OCI-LY7 (cell line): ENCODE data around the gene DDX25. TPM values are rescaled to one million over a fixed set of nuclear protein-coding genes. Genes with fewer than 3 reads are reported as not detected.

Experiments
- BruUV-seq: library from RNA; stranded (reverse); fragments of 400-500 nt; replicated peaks from 2 replicates; lab custom pipeline; 2021; lab: Mats Ljungman, UMichigan
- CTCF ChIA-PET: fragments of 300-600 bp; sonication (Branson Sonifier 250); formaldehyde crosslinking; loops from one replicate; lab custom pipeline; 2022; ENCODE audit warnings: antibody characterized with exemption; ENCODE audit not compliant: unreplicated experiment; lab: Charles Lee
- POLR2A ChIA-PET: fragments of 300-600 bp; sonication (Branson Sonifier 250); formaldehyde crosslinking; loops from one replicate; lab custom pipeline; 2022; ENCODE audit warnings: antibody characterized with exemption; lab: Charles Lee
- DNase-seq: peaks from one replicate; pipeline ENCODE4 v3.0.0-alpha.2; 2015; ENCODE audit warnings: low spot score
- H2AFZ ChIP-seq: fragments of 200-600 bp; sonication (generic), shearing (Covaris generic); 2 replicates; pipeline ENCODE4 v1.6.1; 2014; ENCODE audit warnings: mild to moderate bottlenecking, antibody characterized with exemption, low read length, moderate library complexity
- H3K27ac ChIP-seq: fragments of 200-600 bp; sonication (generic); 2 replicates; pipeline ENCODE4 v1.5.1; 2014; ENCODE audit warnings: mixed run types, low read depth, mild to moderate bottlenecking, moderate library complexity, low read length, inconsistent platforms; ENCODE audit not compliant: poor library complexity, severe bottlenecking
- H3K36me3 ChIP-seq: fragments of 200-600 bp; sonication (generic); 2 replicates; pipeline ENCODE4 v1.6.1; 2014; ENCODE audit warnings: mild to moderate bottlenecking, antibody characterized with exemption, low read length, moderate library complexity, mixed read lengths; ENCODE audit not compliant: insufficient read depth
- H3K4me1 ChIP-seq: fragments of 200-600 bp; sonication (generic); 2 replicates; pipeline ENCODE4 v1.5.1; 2014; ENCODE audit warnings: mild to moderate bottlenecking, low read length; ENCODE audit not compliant: insufficient read depth, poor library complexity, severe bottlenecking
- H3K4me2 ChIP-seq: fragments of 200-600 bp; sonication (generic); 2 replicates; pipeline ENCODE4 v1.6.1; 2014; ENCODE audit warnings: mild to moderate bottlenecking, low read length
- H3K4me3 ChIP-seq: fragments of 200-600 bp; sonication (generic); 2 replicates; pipeline ENCODE4 v1.5.1; 2014; ENCODE audit warnings: mild to moderate bottlenecking, low read depth, low read length; ENCODE audit not compliant: poor library complexity, severe bottlenecking
- H3K79me2 ChIP-seq: fragments of 200-600 bp; sonication (generic); 2 replicates; pipeline ENCODE4 v1.6.1; 2016; ENCODE audit warnings: low read depth, mild to moderate bottlenecking, low read length, moderate library complexity, mixed read lengths; ENCODE audit not compliant: insufficient read depth
- H3K9me2 ChIP-seq: fragments of 200-600 bp; sonication (generic); 2 replicates; pipeline ENCODE4 v1.6.1; 2016; ENCODE audit warnings: mild to moderate bottlenecking, low read length, mixed read lengths; ENCODE audit not compliant: insufficient read depth
- H3K9me3 ChIP-seq: fragments of 200-600 bp; sonication (generic); 2 replicates; pipeline ENCODE4 v1.6.1; 2014; ENCODE audit warnings: mild to moderate bottlenecking, mixed run types, low read length, mixed read lengths
- H4K20me1 ChIP-seq: fragments of 200-600 bp; sonication (generic); 2 replicates; pipeline ENCODE4 v1.6.1; 2014; ENCODE audit warnings: mild to moderate bottlenecking, antibody characterized with exemption, low read length, moderate library complexity, mixed read lengths; ENCODE audit not compliant: insufficient read depth
- CTCF ChIP-seq: fragments of 200-600 bp; sonication (generic); conservative IDR thresholded peaks from 2 replicates; pipeline ENCODE4 v1.5.1; 2014; ENCODE audit warnings: mild to moderate bottlenecking, antibody characterized with exemption, low read length, moderate library complexity, mixed read lengths
- EZH2phosphoT487 ChIP-seq: fragments of 200-600 bp; sonication (generic); IDR thresholded peaks from 2 replicates; pipeline ENCODE4 v1.6.1; 2018; ENCODE audit warnings: low read depth, borderline replicate concordance, mild to moderate bottlenecking, mixed run types, antibody characterized with exemption, low read length, moderate library complexity, mixed read lengths
- intact Hi-C: fragments of 100-400 bp; cut with micrococcal nuclease; formaldehyde crosslinking; loops from one replicate; pipeline ENCODE4 v1.10.0; 2022; ENCODE audit not compliant: unreplicated experiment
- total RNA-seq, 2 experiments: library from RNA; depleted of rRNA in 1 of 2; stranded (reverse); fragments of >200 nt in 1 of 2; shearing (Covaris generic) in 1 of 2; gene quantifications; 2 replicates each; pipeline ENCODE4 v1.2.3, GENCODE V29; 2014 to 2022

Gene DDX25
- total RNA-seq, 2 experiments from 2014 or later, result 0.13 TPM; not detected in 1

GRCh38 chr11:125902277-125902926 lies 1.9 kb upstream of the DDX25 start:
- no peaks in the 10 kb centered on the region for H3K9me3 ChIP-seq
- peak overlapping the region; percentile 86 for H3K4me3 ChIP-seq
- no peaks in the 10 kb centered on the region for H3K9me2 ChIP-seq
- H4K20me1 ChIP-seq, result peaks cover 7% of the 10 kb centered on the region; the same call in 1 of the 2 replicates
- H2AFZ ChIP-seq, result peak overlapping the region; percentile 90
- peak overlapping the region; percentile 17 for H3K27ac ChIP-seq
- peaks cover 33% of the 10 kb centered on the region; the same call in 1 of the 2 replicates for H3K79me2 ChIP-seq
- H3K4me1 ChIP-seq, result peaks cover 8% of the 10 kb centered on the region
- ChIA-PET CTCF (interaction anchor here (1.2 kb wide), 1 partner anchor 15 kb away, joined by 8 read pairs; the partner anchor contains the start of gene HYLS1), POLR2A (interaction anchor here (0.9 to 1.6 kb wide), 8 partner anchors 11 to 312 kb away, joined by 3 to 8 read pairs (median 5); partner anchors contain the start of genes FAM118B, HYLS1 and RPUSD4)
- no peak for DNase-seq
- no peak for TF ChIP-seq EZH2phosphoT487
- peaks cover 43% of the 10 kb centered on the region for H3K36me3 ChIP-seq
- TSS peak; percentile 90 for BruUV-seq
- intact Hi-C loops, result no loop called here
- peak overlapping the region; percentile 87 for H3K4me2 ChIP-seq

- peaks cover 37% of the 10 kb centered on the region for H3K36me3 ChIP-seq
- no peaks in the 10 kb centered on the region for H3K9me2 ChIP-seq
- ChIA-PET POLR2A (interaction anchor here (0.7 to 1.6 kb wide), 12 partner anchors 10 to 366 kb away, joined by 3 to 8 read pairs (median 4); partner anchors contain the start of genes FAM118B, FOXRED1, HYLS1 and RPUSD4), CTCF (interaction anchor here (1.2 kb wide), 1 partner anchor 15 kb away, joined by 8 read pairs; the partner anchor contains the start of gene HYLS1)
- BruUV-seq, result no TSS peak
- DNase-seq, result peak; percentile 84
- peak within 1 kb of the TSS; percentile 17 for H3K27ac ChIP-seq
- peak within 1 kb of the TSS; percentile 90 for H2AFZ ChIP-seq
- TF ChIP-seq CTCF (no peak), EZH2phosphoT487 (no peak)
- peak within 1 kb of the TSS; percentile 87 for H3K4me2 ChIP-seq
- peaks cover 26% of the 10 kb centered on the region; the same call in 1 of the 2 replicates for H3K79me2 ChIP-seq
- H3K4me3 ChIP-seq, result peak within 1 kb of the TSS; percentile 86
- H4K20me1 ChIP-seq, result peaks cover 3% of the 10 kb centered on the region; the same call in 1 of the 2 replicates
- intact Hi-C loops, result no loop called here
- H3K4me1 ChIP-seq, result peaks cover 8% of the 10 kb centered on the region
- no peaks in the 10 kb centered on the region for H3K9me3 ChIP-seq
These were observed 1.2 kb upstream of the DDX25 start, which contains the start of gene PUS3 for GRCh38 chr11:125902927-125903710. Gene PUS3, minus strand, starts transcription at chr11:125903206. Its CDS starts 6,922 bp downstream, at chr11:125896284.

- Histone ChIP-seq H3K9me3 (no peaks in the 10 kb centered on the region), H3K36me3 (peaks cover 22% of the 10 kb centered on the region), H3K4me3 (no peak overlapping the region), H4K20me1 (no peaks in the 10 kb centered on the region; the same call in 1 of the 2 replicates), H3K27ac (no peak overlapping the region), H3K9me2 (no peaks in the 10 kb centered on the region), H2AFZ (no peak overlapping the region), H3K4me2 (no peak overlapping the region), H3K79me2 (peaks cover 18% of the 10 kb centered on the region; the same call in 1 of the 2 replicates), H3K4me1 (peaks cover 8% of the 10 kb centered on the region)
- TF ChIP-seq CTCF (no peak), EZH2phosphoT487 (no peak)
- ChIA-PET CTCF (no interaction called here), POLR2A (no interaction called here)
- no peak for DNase-seq
- intact Hi-C loops, result no loop called here
- BruUV-seq, result no TSS peak
These were observed 370 bp downstream of the DDX25 start for GRCh38 chr11:125904678-125905077.
